ENCODE data around the gene C10orf71.

The C10orf71 gene

GRCh38 chr10:49273626-49274025, 25.3 kb upstream of the C10orf71 start:
- H3K79me2 ChIP-seq (ENCODE audit: low read length) = no peaks in the 10 kb centered on the region
- DNase-seq = no peak
- H3K4me3 ChIP-seq (ENCODE audit: low read length) = no peak overlapping the region
- no peak for TF ChIP-seq EZH2 (optimal IDR thresholded peaks at IDR 0.05; ENCODE audit: low read depth, low read length)
- no peak for TF ChIP-seq CTCF (IDR thresholded peaks at IDR 0.05; ENCODE audit: low read length)
- TF ChIP-seq EZH2phosphoT487 (IDR thresholded peaks at IDR 0.05; ENCODE audit: low read length) = no peak
- H3K9ac ChIP-seq (ENCODE audit: low read length) = no peak overlapping the region
- no peaks in the 10 kb centered on the region for H3F3A ChIP-seq (ENCODE audit: insufficient read depth, low read length)
- H3K36me3 ChIP-seq (replicated peaks; ENCODE audit: insufficient read depth, low read length) = no peaks in the 10 kb centered on the region
- H3K4me1 ChIP-seq (ENCODE audit: low read length) = no peaks in the 10 kb centered on the region
- H4K20me1 ChIP-seq (ENCODE audit: insufficient read depth, low read length) = no peaks in the 10 kb centered on the region
- no peaks in the 10 kb centered on the region for H3K27me3 ChIP-seq (replicated peaks; ENCODE audit: insufficient read depth, low read length)
- H2AFZ ChIP-seq (ENCODE audit: low read length) = no peak overlapping the region
- no peaks in the 10 kb centered on the region for H3K9me2 ChIP-seq (replicated peaks; ENCODE audit: insufficient read depth, low read length)
- H3K27ac ChIP-seq (ENCODE audit: low read length) = no peak overlapping the region
- no peak overlapping the region for H3K4me2 ChIP-seq (ENCODE audit: low read depth, low read length)
- H3K9me3 ChIP-seq (replicated peaks; ENCODE audit: insufficient read depth, low read length) = no peaks in the 10 kb centered on the region

DNA sequence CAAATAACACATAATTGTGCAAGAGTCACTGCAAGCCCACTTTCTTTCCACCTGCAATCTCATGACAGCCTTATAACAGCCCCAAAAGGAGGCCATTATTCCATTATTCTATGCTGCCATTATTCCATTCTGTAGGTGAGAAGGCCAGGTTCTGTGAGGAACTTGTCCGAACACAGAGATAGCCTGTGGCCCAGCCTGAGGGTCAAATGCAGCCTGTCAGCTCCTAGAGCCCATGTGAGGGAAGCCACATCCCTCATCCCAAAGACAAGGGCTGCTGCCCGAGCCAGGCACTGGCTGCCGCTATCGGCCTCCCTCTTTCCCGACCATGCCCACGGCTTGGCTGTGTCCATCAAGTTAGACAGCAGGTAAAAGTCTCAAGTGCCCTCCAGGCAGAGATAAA, 24.1 kb upstream of the C10orf71 start:
- H3K4me2 ChIP-seq (ENCODE audit: low read depth, low read length) = no peak overlapping the region
- no peaks in the 10 kb centered on the region for H3F3A ChIP-seq (ENCODE audit: insufficient read depth, low read length)
- H3K4me1 ChIP-seq (ENCODE audit: low read length) = no peaks in the 10 kb centered on the region
- H3K9me3 ChIP-seq (replicated peaks; ENCODE audit: insufficient read depth, low read length) = no peaks in the 10 kb centered on the region
- H3K27me3 ChIP-seq (replicated peaks; ENCODE audit: insufficient read depth, low read length) = no peaks in the 10 kb centered on the region
- no peak overlapping the region for H3K27ac ChIP-seq (ENCODE audit: low read length)
- no peaks in the 10 kb centered on the region for H4K20me1 ChIP-seq (ENCODE audit: insufficient read depth, low read length)
- DNase-seq = no peak
- H3K79me2 ChIP-seq (ENCODE audit: low read length) = no peaks in the 10 kb centered on the region
- H3K9ac ChIP-seq (ENCODE audit: low read length) = no peak overlapping the region
- no peak for TF ChIP-seq EZH2phosphoT487 (IDR thresholded peaks at IDR 0.05; ENCODE audit: low read length)
- H3K4me3 ChIP-seq (ENCODE audit: low read length) = no peak overlapping the region
- no peak overlapping the region for H2AFZ ChIP-seq (ENCODE audit: low read length)
- no peaks in the 10 kb centered on the region for H3K9me2 ChIP-seq (replicated peaks; ENCODE audit: insufficient read depth, low read length)
- no peaks in the 10 kb centered on the region for H3K36me3 ChIP-seq (replicated peaks; ENCODE audit: insufficient read depth, low read length)

- no peak overlapping the region for H3K4me2 ChIP-seq (ENCODE audit: low read depth, low read length)
- DNase-seq = no peak
- no peaks in the 10 kb centered on the region for H3K36me3 ChIP-seq (replicated peaks; ENCODE audit: insufficient read depth, low read length)
- H3F3A ChIP-seq (ENCODE audit: insufficient read depth, low read length) = no peaks in the 10 kb centered on the region
- H3K9ac ChIP-seq (ENCODE audit: low read length) = no peak overlapping the region
- no peak overlapping the region for H2AFZ ChIP-seq (ENCODE audit: low read length)
- no peaks in the 10 kb centered on the region for H3K9me2 ChIP-seq (replicated peaks; ENCODE audit: insufficient read depth, low read length)
- H3K27ac ChIP-seq (ENCODE audit: low read length) = no peak overlapping the region
- H3K79me2 ChIP-seq (ENCODE audit: low read length) = no peaks in the 10 kb centered on the region
- H3K4me3 ChIP-seq (ENCODE audit: low read length) = no peak overlapping the region
- H4K20me1 ChIP-seq (ENCODE audit: insufficient read depth, low read length) = no peaks in the 10 kb centered on the region
- no peaks in the 10 kb centered on the region for H3K27me3 ChIP-seq (replicated peaks; ENCODE audit: insufficient read depth, low read length)
- H3K4me1 ChIP-seq (ENCODE audit: low read length) = no peaks in the 10 kb centered on the region
- H3K9me3 ChIP-seq (replicated peaks; ENCODE audit: insufficient read depth, low read length) = no peaks in the 10 kb centered on the region
- TF ChIP-seq EZH2 (optimal IDR thresholded peaks at IDR 0.05; ENCODE audit: low read depth, low read length) (no peak), CTCF (IDR thresholded peaks at IDR 0.05; ENCODE audit: low read length) (no peak), EZH2phosphoT487 (IDR thresholded peaks at IDR 0.05; ENCODE audit: low read length) (no peak)
These were observed 23.1 kb upstream of the C10orf71 start for GRCh38 chr10:49275896-49276295.

GRCh38 chr10:49276596-49276995, 22.4 kb upstream of the C10orf71 start:
- no peak overlapping the region for H3K4me2 ChIP-seq (ENCODE audit: low read depth, low read length)
- H3F3A ChIP-seq (ENCODE audit: insufficient read depth, low read length) = no peaks in the 10 kb centered on the region
- H3K9me2 ChIP-seq (replicated peaks; ENCODE audit: insufficient read depth, low read length) = no peaks in the 10 kb centered on the region
- H3K27ac ChIP-seq (ENCODE audit: low read length) = no peak overlapping the region
- H4K20me1 ChIP-seq (ENCODE audit: insufficient read depth, low read length) = no peaks in the 10 kb centered on the region
- no peaks in the 10 kb centered on the region for H3K9me3 ChIP-seq (replicated peaks; ENCODE audit: insufficient read depth, low read length)
- no peak for TF ChIP-seq CTCF (IDR thresholded peaks at IDR 0.05; ENCODE audit: low read length)
- TF ChIP-seq EZH2 (optimal IDR thresholded peaks at IDR 0.05; ENCODE audit: low read depth, low read length) = no peak
- no peak overlapping the region for H3K9ac ChIP-seq (ENCODE audit: low read length)
- H2AFZ ChIP-seq (ENCODE audit: low read length) = no peak overlapping the region
- DNase-seq = no peak
- H3K36me3 ChIP-seq (replicated peaks; ENCODE audit: insufficient read depth, low read length) = no peaks in the 10 kb centered on the region
- H3K79me2 ChIP-seq (ENCODE audit: low read length) = no peaks in the 10 kb centered on the region
- no peak overlapping the region for H3K4me3 ChIP-seq (ENCODE audit: low read length)
- no peaks in the 10 kb centered on the region for H3K4me1 ChIP-seq (ENCODE audit: low read length)
- H3K27me3 ChIP-seq (replicated peaks; ENCODE audit: insufficient read depth, low read length) = no peaks in the 10 kb centered on the region
